ENCODE measurements around the gene IQSEC1.

DNA sequence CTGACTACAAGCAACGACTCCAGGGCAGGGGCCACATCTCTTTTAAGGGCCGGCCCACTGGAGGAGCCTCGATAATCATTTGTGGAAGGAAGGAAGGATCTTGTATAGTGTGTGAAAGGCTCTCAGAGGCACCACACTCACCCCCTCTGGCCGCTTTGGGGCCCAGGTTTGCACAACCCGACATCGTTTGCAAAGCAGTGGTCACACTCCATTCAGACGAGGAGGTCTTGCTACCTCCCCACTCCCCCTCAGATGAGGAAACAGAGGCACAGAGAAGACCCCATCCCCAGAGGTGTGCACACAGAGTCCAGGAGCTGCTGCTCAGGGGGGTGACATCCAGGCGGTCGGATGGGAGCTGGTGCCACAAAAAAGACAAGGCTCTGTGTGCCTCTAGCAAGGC is 29.6 kb downstream of the IQSEC1 start:
- TF ChIP-seq, protein P1, sequence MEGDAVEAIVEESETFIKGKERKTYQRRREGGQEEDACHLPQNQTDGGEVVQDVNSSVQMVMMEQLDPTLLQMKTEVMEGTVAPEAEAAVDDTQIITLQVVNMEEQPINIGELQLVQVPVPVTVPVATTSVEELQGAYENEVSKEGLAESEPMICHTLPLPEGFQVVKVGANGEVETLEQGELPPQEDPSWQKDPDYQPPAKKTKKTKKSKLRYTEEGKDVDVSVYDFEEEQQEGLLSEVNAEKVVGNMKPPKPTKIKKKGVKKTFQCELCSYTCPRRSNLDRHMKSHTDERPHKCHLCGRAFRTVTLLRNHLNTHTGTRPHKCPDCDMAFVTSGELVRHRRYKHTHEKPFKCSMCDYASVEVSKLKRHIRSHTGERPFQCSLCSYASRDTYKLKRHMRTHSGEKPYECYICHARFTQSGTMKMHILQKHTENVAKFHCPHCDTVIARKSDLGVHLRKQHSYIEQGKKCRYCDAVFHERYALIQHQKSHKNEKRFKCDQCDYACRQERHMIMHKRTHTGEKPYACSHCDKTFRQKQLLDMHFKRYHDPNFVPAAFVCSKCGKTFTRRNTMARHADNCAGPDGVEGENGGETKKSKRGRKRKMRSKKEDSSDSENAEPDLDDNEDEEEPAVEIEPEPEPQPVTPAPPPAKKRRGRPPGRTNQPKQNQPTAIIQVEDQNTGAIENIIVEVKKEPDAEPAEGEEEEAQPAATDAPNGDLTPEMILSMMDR (IDR thresholded peaks at IDR 0.05) = no peak
- no peak for TF ChIP-seq POLR2A (IDR thresholded peaks at IDR 0.05)
- TF ChIP-seq POLR2AphosphoS5 (IDR thresholded peaks at IDR 0.05) = no peak

Measured in sigmoid colon (tissue), 4 donors.